Activated CD8-positive, alpha-beta T cell treated with anti-CD3 and anti-CD28 coated beads for 36 hours (primary cell): Measurements from ENCODE around the gene EMX1. TPM values are rescaled to one million over a fixed set of nuclear protein-coding genes. Genes with fewer than 3 reads are reported as not detected.

Source experiments
- ATAC-seq: fragments of 200-7000 bp; cut with Tn5 transposase; one replicate; pipeline ENCODE4 v1.10.0; 2021; ENCODE audit warnings: mild to moderate bottlenecking, moderate library complexity
- CTCF ChIA-PET: fragments of 350-600 bp; sonication (Branson Sonifier 250); formaldehyde crosslinking; loops from one replicate; lab custom pipeline; 2021; ENCODE audit warnings: antibody characterized with exemption; lab: Charles Lee
- POLR2A ChIA-PET: fragments of 350-600 bp; sonication (Branson Sonifier 250); formaldehyde crosslinking; loops from one replicate; lab custom pipeline; 2021; ENCODE audit warnings: antibody characterized with exemption; lab: Charles Lee
- DNase-seq: peaks from one replicate; pipeline ENCODE4 v3.0.0-alpha.2; 2020
- H3K27ac Mint-ChIP-seq: one replicate; pipeline ENCODE4 v1.8.0; 2021; ENCODE audit warnings: mild to moderate bottlenecking, mixed read lengths
- H3K27me3 Mint-ChIP-seq: one replicate; pipeline ENCODE4 v1.8.0; 2021; ENCODE audit warnings: mixed read lengths
- H3K36me3 Mint-ChIP-seq: one replicate; pipeline ENCODE4 v1.8.0; 2021; ENCODE audit warnings: low read depth, mixed read lengths
- H3K4me1 Mint-ChIP-seq: one replicate; pipeline ENCODE4 v1.8.0; 2021; ENCODE audit warnings: low read depth, mixed read lengths
- H3K4me3 Mint-ChIP-seq: one replicate; pipeline ENCODE4 v1.8.0; 2021; ENCODE audit warnings: mild to moderate bottlenecking, moderate library complexity, mixed read lengths
- H3K9me3 Mint-ChIP-seq: one replicate; pipeline ENCODE4 v1.8.0; 2021; ENCODE audit warnings: mixed read lengths
- intact Hi-C: fragments of 100-400 bp; cut with micrococcal nuclease; formaldehyde crosslinking; loops from one replicate; pipeline ENCODE4 v1.10.0; 2022
- total RNA-seq, 2 experiments: library from RNA; stranded (reverse); gene quantifications; one replicate each; pipeline ENCODE4 v1.2.3, GENCODE V29; 2021
- TF ChIP-seq, protein P1 (sequence below): fragments of 200-600 bp; IDR thresholded peaks from one replicate; pipeline ENCODE4 v1.8.0; 2022; ENCODE audit warnings: antibody characterized with exemption, mild to moderate bottlenecking

Gene EMX1
- total RNA-seq, 2 experiments from 2014 or later: not detected

DNA sequence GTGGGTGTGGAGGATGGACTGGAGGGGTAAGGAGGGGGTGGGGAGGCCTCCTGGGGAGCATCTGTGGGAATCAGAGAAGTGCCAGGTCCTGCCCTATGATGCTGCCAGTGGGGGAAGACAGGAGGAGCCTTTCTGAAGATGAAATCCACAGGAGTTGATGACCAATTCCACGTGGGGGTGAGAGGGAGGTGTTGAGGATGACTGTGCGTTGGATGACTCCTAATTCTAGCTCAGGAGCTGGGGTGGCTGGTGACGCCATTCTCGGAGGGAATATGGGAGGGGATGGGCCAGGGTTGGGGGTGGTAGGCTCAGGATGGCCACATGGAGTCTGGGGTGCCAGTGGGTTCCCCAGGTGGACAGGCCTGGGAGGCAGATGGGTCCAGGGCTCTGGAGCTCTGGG is 32.3 kb downstream of the EMX1 start:
- no peak overlapping the region for H3K4me3 Mint-ChIP-seq
- ATAC-seq (no peak), DNase-seq (no peak)
- intact Hi-C loops: no loop called here
- ChIA-PET CTCF (no interaction called here), POLR2A (no interaction called here)
- no peak overlapping the region for H3K27ac Mint-ChIP-seq
- H3K36me3 Mint-ChIP-seq: no peaks in the 10 kb centered on the region
- TF ChIP-seq, protein P1, sequence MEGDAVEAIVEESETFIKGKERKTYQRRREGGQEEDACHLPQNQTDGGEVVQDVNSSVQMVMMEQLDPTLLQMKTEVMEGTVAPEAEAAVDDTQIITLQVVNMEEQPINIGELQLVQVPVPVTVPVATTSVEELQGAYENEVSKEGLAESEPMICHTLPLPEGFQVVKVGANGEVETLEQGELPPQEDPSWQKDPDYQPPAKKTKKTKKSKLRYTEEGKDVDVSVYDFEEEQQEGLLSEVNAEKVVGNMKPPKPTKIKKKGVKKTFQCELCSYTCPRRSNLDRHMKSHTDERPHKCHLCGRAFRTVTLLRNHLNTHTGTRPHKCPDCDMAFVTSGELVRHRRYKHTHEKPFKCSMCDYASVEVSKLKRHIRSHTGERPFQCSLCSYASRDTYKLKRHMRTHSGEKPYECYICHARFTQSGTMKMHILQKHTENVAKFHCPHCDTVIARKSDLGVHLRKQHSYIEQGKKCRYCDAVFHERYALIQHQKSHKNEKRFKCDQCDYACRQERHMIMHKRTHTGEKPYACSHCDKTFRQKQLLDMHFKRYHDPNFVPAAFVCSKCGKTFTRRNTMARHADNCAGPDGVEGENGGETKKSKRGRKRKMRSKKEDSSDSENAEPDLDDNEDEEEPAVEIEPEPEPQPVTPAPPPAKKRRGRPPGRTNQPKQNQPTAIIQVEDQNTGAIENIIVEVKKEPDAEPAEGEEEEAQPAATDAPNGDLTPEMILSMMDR: no peak
- peaks cover 8% of the 10 kb centered on the region for H3K4me1 Mint-ChIP-seq
- no peaks in the 10 kb centered on the region for H3K9me3 Mint-ChIP-seq
- no peaks in the 10 kb centered on the region for H3K27me3 Mint-ChIP-seq

DNA sequence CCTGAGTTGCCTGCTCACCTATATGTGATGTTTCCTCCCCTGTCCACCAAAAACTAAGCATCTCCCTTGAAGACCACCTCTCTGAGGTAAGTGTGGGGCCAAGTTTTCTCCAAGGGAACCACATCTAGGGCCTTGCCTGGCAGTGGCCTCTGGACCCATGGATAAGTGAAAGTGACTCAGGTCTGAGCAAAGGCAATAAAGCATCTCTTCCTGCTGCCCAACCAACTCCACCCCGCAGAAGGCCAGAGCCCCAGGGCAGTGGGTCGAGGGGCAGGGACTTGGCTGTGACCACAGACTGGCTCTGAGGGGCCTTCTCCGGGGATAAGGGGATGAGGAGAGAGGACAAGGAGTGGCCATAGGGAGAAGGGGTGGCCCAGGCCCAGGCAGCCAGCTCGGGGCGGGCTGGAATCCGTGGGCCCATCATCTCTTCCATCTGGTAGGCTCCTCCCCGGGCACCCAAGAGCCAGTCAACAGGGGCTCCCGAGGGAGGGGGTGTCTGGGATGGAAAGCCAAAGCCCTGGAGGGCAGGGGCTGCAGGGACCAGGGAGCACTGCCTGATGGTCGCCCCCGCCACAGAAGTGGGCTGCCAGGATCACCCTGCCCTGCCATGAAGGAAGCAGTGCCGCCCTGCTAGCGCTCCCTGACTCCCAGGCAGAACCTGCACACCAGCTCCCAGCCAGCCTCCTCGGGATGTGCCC is 33.4 kb downstream of the EMX1 start:
- H3K27me3 Mint-ChIP-seq: no peaks in the 10 kb centered on the region
- ChIA-PET CTCF (no interaction called here), POLR2A (interaction anchor here (0.6 kb wide), 1 partner anchor 62 kb away, joined by 3 read pairs; no protein-coding TSS in a partner anchor)
- H3K9me3 Mint-ChIP-seq: no peaks in the 10 kb centered on the region
- DNase-seq (no peak), ATAC-seq (no peak)
- TF ChIP-seq, protein P1: no peak
- H3K27ac Mint-ChIP-seq: no peak overlapping the region
- H3K4me3 Mint-ChIP-seq: no peak overlapping the region
- no peaks in the 10 kb centered on the region for H3K36me3 Mint-ChIP-seq
- H3K4me1 Mint-ChIP-seq: peaks cover 10% of the 10 kb centered on the region
- intact Hi-C loops: no loop called here

DNA sequence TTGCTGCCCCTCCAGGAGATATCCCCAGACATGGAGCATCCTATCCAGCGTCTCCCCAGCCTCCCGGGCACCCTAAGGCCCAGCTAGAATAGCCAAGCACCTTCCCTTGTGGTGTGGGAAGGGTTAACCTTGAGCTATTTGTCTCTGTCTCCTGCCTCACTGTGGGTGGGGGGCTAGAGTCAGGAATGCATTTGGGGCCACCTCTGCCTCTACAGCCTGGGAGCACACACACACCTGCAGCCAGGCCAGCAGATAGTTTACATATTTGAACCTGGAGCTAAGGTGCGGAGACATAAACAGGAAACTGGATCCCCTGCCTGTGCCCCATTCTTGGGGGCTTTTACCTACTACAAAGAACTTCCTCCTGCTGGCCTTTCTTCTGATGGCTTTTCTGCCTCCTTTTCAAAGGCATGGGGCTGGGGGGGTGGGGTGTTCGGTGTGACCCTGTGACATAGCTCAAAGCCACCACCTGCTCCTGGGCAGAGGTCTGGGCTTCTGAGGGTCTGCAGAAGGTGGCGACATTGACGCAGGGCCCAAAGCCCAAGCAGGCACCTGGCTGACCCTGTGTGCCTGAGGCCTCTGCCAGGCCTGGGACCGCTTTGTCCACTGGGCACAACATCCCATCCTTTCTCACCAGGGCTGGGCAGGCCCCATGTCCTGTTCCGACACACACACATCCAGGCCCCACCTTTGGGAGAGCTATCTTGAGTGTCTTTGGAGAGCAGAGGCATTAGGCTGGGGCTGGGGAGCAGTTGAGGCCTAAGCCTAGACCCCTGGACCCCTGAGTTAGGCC is 34.2 kb downstream of the EMX1 start:
- H3K36me3 Mint-ChIP-seq: no peaks in the 10 kb centered on the region
- H3K27ac Mint-ChIP-seq: no peak overlapping the region
- DNase-seq: no peak
- no peak for ATAC-seq
- TF ChIP-seq, protein P1: no peak
- H3K4me1 Mint-ChIP-seq: peaks cover 10% of the 10 kb centered on the region
- ChIA-PET POLR2A (interaction anchor here (0.6 to 1.2 kb wide), 3 partner anchors 12 to 61 kb away, joined by 3 read pairs; no protein-coding TSS in a partner anchor), CTCF (interaction anchor here (0.8 to 1.5 kb wide), 5 partner anchors 16 to 64 kb away, joined by 3 to 8 read pairs (median 3); no protein-coding TSS in a partner anchor)
- H3K4me3 Mint-ChIP-seq: no peak overlapping the region
- H3K27me3 Mint-ChIP-seq: no peaks in the 10 kb centered on the region
- intact Hi-C loops: no loop called here
- no peaks in the 10 kb centered on the region for H3K9me3 Mint-ChIP-seq

DNA sequence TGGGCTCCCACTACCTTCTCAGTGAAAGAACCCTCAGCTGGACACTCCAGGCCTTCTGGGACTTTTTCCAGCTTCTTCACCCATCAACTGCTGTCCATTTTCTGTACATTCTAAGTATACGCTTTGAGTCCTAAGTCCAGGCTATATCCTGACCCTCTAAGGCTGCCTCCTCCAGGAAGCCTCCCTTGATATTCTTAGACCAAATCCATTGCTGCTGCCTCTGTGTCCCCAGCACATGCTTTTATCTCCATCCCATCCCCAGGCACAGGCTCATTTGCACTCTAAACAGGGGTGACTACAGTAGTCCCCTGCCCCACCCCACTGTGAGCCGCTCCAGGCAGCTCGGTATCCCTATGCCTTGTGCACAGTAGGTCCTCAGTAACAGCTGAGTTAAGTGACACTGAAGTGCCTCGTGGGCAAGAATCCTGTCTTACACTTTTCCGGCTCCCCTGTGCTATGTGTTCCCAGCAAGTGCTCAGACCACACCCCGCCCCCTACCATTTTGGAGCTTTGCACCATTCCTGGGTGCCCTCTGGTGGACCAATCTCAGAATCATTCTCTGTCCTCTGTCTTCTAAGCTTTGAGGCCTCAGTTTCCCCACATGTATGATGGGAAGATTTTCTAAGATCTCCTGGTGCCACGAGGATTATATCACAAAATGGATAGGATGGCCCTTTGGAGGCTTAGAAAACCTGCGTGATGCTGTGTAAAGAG is 34.9 kb downstream of the EMX1 start:
- ATAC-seq: no peak
- ChIA-PET POLR2A (interaction anchor here (1.2 kb wide), 1 partner anchor 11 kb away, joined by 3 read pairs; no protein-coding TSS in a partner anchor), CTCF (interaction anchor here (0.8 to 1.5 kb wide), 4 partner anchors 17 to 64 kb away, joined by 3 to 8 read pairs (median 3); no protein-coding TSS in a partner anchor)
- no peak for DNase-seq
- no peak overlapping the region for H3K4me3 Mint-ChIP-seq
- H3K27ac Mint-ChIP-seq: no peak overlapping the region
- H3K36me3 Mint-ChIP-seq: no peaks in the 10 kb centered on the region
- TF ChIP-seq, protein P1: no peak
- H3K4me1 Mint-ChIP-seq: peaks cover 10% of the 10 kb centered on the region
- H3K9me3 Mint-ChIP-seq: no peaks in the 10 kb centered on the region
- no peaks in the 10 kb centered on the region for H3K27me3 Mint-ChIP-seq
- intact Hi-C loops: no loop called here
